Panc1 (cell line): ENCODE measurements around the gene INPP5D. TPM values are rescaled to one million over a fixed set of nuclear protein-coding genes. Genes with fewer than 3 reads are reported as not detected.

Experiments used
- ATAC-seq: fragments of 200-7000 bp; cut with Tn5 transposase; 2 replicates; pipeline ENCODE4 v1.9.1; 2020; ENCODE audit warnings: mild to moderate bottlenecking, moderate library complexity
- BruUV-seq: library from RNA; stranded (reverse); fragments of 400-500 nt; replicated peaks from 2 replicates; lab custom pipeline; 2021; lab: Mats Ljungman, UMichigan
- CTCF ChIA-PET: fragments of 300-600 bp; sonication (Branson Sonifier 250); formaldehyde crosslinking; loops from one replicate; lab custom pipeline; 2022; ENCODE audit warnings: antibody characterized with exemption; lab: Charles Lee
- POLR2A ChIA-PET: fragments of 300-600 bp; sonication (Branson Sonifier 250); formaldehyde crosslinking; loops from one replicate; lab custom pipeline; 2022; ENCODE audit warnings: antibody characterized with exemption; lab: Charles Lee
- DNase-seq: peaks from one replicate; pipeline ENCODE4 v3.0.0-alpha.2; 2010; ENCODE audit warnings: low read depth, low spot score
- H3K27ac ChIP-seq: 2 replicates; pipeline ENCODE4 v1.5.1; 2011; ENCODE audit warnings: mild to moderate bottlenecking, low read length, inconsistent platforms
- H3K27me3 ChIP-seq: fragments of 200-500 bp; sonication (Bioruptor generic); 2 replicates; pipeline ENCODE4 v1.6.0; 2014; ENCODE audit warnings: low read length, inconsistent platforms; ENCODE audit not compliant: control insufficient read depth, insufficient read depth
- H3K36me3 ChIP-seq: fragments of 200-500 bp; sonication (Bioruptor generic); 2 replicates; pipeline ENCODE4 v1.5.1; 2014; ENCODE audit warnings: inconsistent platforms, mild to moderate bottlenecking, low read length, moderate library complexity; ENCODE audit not compliant: control insufficient read depth, insufficient read depth
- H3K4me1 ChIP-seq: 2 replicates; pipeline ENCODE4 v1.5.1; 2011; ENCODE audit warnings: inconsistent platforms, mild to moderate bottlenecking, low read length, moderate library complexity; ENCODE audit not compliant: control insufficient read depth, insufficient read depth
- H3K4me3 ChIP-seq, 2 experiments: 2 replicates each; pipeline ENCODE4 v1.5.1; 2011 to 2012; ENCODE audit warnings: low read depth in 2 of 2, low read length in 2 of 2, mild to moderate bottlenecking in 2 of 2, inconsistent platforms in 1 of 2, moderate library complexity in 1 of 2
- H3K9me3 ChIP-seq: fragments of 200-500 bp; sonication (Bioruptor generic); 2 replicates; pipeline ENCODE4 v1.5.1; 2014; ENCODE audit warnings: low read depth, mild to moderate bottlenecking, inconsistent platforms, low read length, moderate library complexity; ENCODE audit not compliant: control insufficient read depth, insufficient read depth
- POLR2AphosphoS5 ChIP-seq: IDR thresholded peaks from 2 replicates; pipeline ENCODE4 v1.6.1; 2012; ENCODE audit warnings: mild to moderate bottlenecking, low read depth, low read length, moderate library complexity
- REST ChIP-seq, 2 experiments: IDR thresholded peaks; 2 replicates each; pipeline ENCODE4 v1.6.1; 2011 to 2012; ENCODE audit warnings: low read depth in 2 of 2, control low read depth in 1 of 2, low read length in 1 of 2, mild to moderate bottlenecking in 1 of 2, moderate library complexity in 1 of 2; ENCODE audit not compliant: insufficient read depth in 1 of 2
- SIN3A ChIP-seq: IDR thresholded peaks from 2 replicates; pipeline ENCODE4 v1.6.1; 2012; ENCODE audit warnings: low read depth, mild to moderate bottlenecking, low read length, moderate library complexity, borderline replicate concordance; ENCODE audit not compliant: insufficient read depth
- TCF7L2 ChIP-seq: IDR thresholded peaks from 2 replicates; pipeline ENCODE4 v1.6.1; 2011; ENCODE audit warnings: mild to moderate bottlenecking, low read depth, low read length, inconsistent platforms
- in situ Hi-C: cut with HindIII; loops from 2 replicates; pipeline ENCODE4 v1.10.0; 2016; ENCODE audit warnings: low sequenced_read_pairs, low pct_unique_long_range_greater_than_20kb
- intact Hi-C: fragments of 100-400 bp; cut with micrococcal nuclease; formaldehyde crosslinking; loops from one replicate; pipeline ENCODE4 v1.10.0; 2022; ENCODE audit not compliant: unreplicated experiment
- total RNA-seq: library from RNA; stranded (reverse); gene quantifications from one replicate; pipeline ENCODE4 v1.2.1, GENCODE V29; 2021; ENCODE audit not compliant: unreplicated experiment
- TF ChIP-seq, protein P1 (sequence below): fragments of 450-650 bp; IDR thresholded peaks from 2 replicates; pipeline ENCODE4 v1.5.1; 2017; ENCODE audit warnings: mild to moderate bottlenecking

INPP5D gene
- total RNA-seq, 1 experiment from 2014 or later = 0.39 TPM

DNA sequence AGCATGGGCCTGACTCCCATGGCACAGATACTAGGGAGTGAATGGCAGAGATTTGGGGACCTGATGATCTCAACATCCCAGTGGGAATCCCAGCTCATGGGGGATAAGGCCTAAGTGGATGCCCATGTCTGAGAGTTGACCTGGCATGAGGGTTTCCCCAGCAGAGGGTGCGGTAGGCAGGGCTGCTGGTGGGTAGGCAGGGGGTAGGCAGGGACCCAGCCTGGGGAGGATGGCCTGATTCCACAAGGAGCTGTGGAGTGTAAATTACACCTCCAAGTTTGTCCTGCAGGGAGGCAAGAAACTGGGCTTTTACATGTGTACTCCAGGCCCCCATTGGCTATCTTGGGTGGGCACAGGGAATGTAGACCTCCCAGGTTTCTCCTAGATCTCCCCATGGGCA lies 46.9 kb downstream of the INPP5D start:
- Histone ChIP-seq H3K36me3 (no peaks in the 10 kb centered on the region), H3K27me3 (no peaks in the 10 kb centered on the region), H3K27ac (no peak overlapping the region), H3K4me3 (no peak overlapping the region), H3K4me1 (no peaks in the 10 kb centered on the region; the same call in 1 of the 2 replicates), H3K9me3 (no peaks in the 10 kb centered on the region)
- intact Hi-C loops (no loop called here), in situ Hi-C loops (no loop called here)
- BruUV-seq = no TSS peak
- no peak for ATAC-seq
- TF ChIP-seq, protein P1, sequence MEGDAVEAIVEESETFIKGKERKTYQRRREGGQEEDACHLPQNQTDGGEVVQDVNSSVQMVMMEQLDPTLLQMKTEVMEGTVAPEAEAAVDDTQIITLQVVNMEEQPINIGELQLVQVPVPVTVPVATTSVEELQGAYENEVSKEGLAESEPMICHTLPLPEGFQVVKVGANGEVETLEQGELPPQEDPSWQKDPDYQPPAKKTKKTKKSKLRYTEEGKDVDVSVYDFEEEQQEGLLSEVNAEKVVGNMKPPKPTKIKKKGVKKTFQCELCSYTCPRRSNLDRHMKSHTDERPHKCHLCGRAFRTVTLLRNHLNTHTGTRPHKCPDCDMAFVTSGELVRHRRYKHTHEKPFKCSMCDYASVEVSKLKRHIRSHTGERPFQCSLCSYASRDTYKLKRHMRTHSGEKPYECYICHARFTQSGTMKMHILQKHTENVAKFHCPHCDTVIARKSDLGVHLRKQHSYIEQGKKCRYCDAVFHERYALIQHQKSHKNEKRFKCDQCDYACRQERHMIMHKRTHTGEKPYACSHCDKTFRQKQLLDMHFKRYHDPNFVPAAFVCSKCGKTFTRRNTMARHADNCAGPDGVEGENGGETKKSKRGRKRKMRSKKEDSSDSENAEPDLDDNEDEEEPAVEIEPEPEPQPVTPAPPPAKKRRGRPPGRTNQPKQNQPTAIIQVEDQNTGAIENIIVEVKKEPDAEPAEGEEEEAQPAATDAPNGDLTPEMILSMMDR = no peak
- TF ChIP-seq SIN3A (no peak), POLR2AphosphoS5 (no peak)
- POLR2A ChIA-PET = no interaction called here
- DNase-seq = no peak
- CTCF ChIA-PET = interaction anchor here (0.6 kb wide), 1 partner anchor 215 kb away, joined by 3 read pairs; no protein-coding TSS in a partner anchor

GRCh38 chr2:233107831-233108300 lies 47.7 kb downstream of the INPP5D start:
- BruUV-seq = no TSS peak
- in situ Hi-C loops (no loop called here), intact Hi-C loops (no loop called here)
- no peak for ATAC-seq
- Histone ChIP-seq H3K4me1 (no peaks in the 10 kb centered on the region; the same call in 1 of the 2 replicates), H3K9me3 (no peaks in the 10 kb centered on the region), H3K27ac (no peak overlapping the region), H3K27me3 (no peaks in the 10 kb centered on the region), H3K4me3 (no peak overlapping the region), H3K36me3 (no peaks in the 10 kb centered on the region)
- no peak for DNase-seq
- ChIA-PET POLR2A (no interaction called here), CTCF (interaction anchor here (0.7 kb wide), 1 partner anchor 50 kb away, joined by 3 read pairs; no protein-coding TSS in a partner anchor)
- TF ChIP-seq SIN3A = no peak
- no peak for TF ChIP-seq POLR2AphosphoS5
- TF ChIP-seq, protein P1 = no peak
- no peak for TF ChIP-seq REST (IDR thresholded peaks at IDR 0.05; ENCODE audit: insufficient read depth in 1 of 2, low read depth in 2 of 2, low read length in 1 of 2)
- no peak for TF ChIP-seq TCF7L2
